Duodenal mucosa (tissue), 2 donors: ENCODE measurements around the gene TBC1D5.
"Not testable (repeated sequence)": the region's sequence is repeated elsewhere in the genome, so short reads cannot be mapped to it uniquely, and the experiment has no call there.

ENCODE experiments used
- H3K27ac ChIP-seq: one replicate; pipeline ENCODE4 v1.7.0; 2013; ENCODE audit warnings: low read depth, low read length
- H3K27me3 ChIP-seq, 2 donors: one replicate each; pipeline ENCODE4 v1.7.0; 2013; ENCODE audit warnings: low read length in 2 of 2, control low read depth in 1 of 2; ENCODE audit not compliant: insufficient read depth in 2 of 2, control insufficient read depth in 1 of 2
- H3K36me3 ChIP-seq, 2 donors: one replicate each; pipeline ENCODE4 v1.7.0; 2013; ENCODE audit warnings: low read length in 2 of 2, control low read depth in 1 of 2; ENCODE audit not compliant: insufficient read depth in 2 of 2, control insufficient read depth in 1 of 2
- H3K4me1 ChIP-seq, 2 donors: one replicate each; pipeline ENCODE4 v1.7.0; 2013; ENCODE audit warnings: low read length in 2 of 2, control low read depth in 1 of 2; ENCODE audit not compliant: insufficient read depth in 2 of 2, control insufficient read depth in 1 of 2
- H3K4me3 ChIP-seq, 2 donors: one replicate each; pipeline ENCODE4 v1.7.0; 2013; ENCODE audit warnings: low read length in 2 of 2, low read depth in 1 of 2
- H3K9ac ChIP-seq, 2 donors: one replicate each; pipeline ENCODE4 v1.7.0; 2013; ENCODE audit warnings: low read length in 2 of 2, low read depth in 1 of 2
- H3K9me3 ChIP-seq, 2 donors: one replicate each; pipeline ENCODE4 v1.7.0; 2013; ENCODE audit warnings: low read length in 2 of 2, control low read depth in 1 of 2; ENCODE audit not compliant: control insufficient read depth in 1 of 2

TBC1D5 gene

DNA sequence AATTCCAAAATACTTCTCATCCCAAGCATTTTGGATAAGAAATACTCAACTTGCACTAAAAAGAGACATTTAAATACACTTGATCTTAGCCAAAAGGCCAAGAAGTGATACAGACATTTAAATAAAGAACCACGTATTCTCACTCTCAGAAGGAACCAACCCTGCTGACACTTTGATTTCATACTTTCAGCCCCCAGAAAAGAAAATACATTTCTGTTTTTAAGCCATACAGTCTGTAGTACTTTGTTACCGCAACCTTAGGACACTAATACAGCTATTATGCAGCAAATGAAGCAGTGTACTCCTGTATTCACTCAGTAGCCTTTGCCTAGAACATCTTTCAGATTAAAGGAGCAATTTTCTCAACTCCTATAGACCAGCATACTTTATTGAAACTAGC lies 86.7 kb downstream of the TBC1D5 start:
- Histone ChIP-seq H3K27ac (no peak overlapping the region), H3K27me3 (no peaks in the 10 kb centered on the region), H3K4me3 (no peak overlapping the region), H3K9ac (no peak overlapping the region), H3K9me3 (no peaks in the 10 kb centered on the region), H3K36me3 (no peaks in the 10 kb centered on the region), H3K4me1 (no peaks in the 10 kb centered on the region)

DNA sequence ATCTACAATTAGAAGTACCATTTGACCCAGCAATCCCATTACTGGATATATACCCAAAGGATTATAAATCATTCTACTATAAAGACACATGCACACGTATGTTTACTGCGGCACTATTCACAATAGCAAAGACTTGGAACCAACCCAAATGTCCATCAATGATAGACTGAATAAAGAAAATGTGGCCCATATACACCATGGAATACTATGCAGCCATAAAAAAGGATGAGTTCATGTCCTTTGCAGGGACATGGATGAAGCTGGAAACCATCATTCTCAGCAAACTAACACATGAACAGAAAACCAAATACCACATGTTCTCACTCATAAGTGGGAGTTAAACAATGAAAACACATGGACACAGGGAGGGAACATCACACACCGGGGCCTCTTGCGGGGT lies 92.7 kb downstream of the TBC1D5 start:
- not testable (repeated sequence) for H3K27me3 ChIP-seq, H3K9me3 ChIP-seq, H3K27ac ChIP-seq, H3K4me1 ChIP-seq, H3K9ac ChIP-seq, H3K36me3 ChIP-seq, H3K4me3 ChIP-seq

DNA sequence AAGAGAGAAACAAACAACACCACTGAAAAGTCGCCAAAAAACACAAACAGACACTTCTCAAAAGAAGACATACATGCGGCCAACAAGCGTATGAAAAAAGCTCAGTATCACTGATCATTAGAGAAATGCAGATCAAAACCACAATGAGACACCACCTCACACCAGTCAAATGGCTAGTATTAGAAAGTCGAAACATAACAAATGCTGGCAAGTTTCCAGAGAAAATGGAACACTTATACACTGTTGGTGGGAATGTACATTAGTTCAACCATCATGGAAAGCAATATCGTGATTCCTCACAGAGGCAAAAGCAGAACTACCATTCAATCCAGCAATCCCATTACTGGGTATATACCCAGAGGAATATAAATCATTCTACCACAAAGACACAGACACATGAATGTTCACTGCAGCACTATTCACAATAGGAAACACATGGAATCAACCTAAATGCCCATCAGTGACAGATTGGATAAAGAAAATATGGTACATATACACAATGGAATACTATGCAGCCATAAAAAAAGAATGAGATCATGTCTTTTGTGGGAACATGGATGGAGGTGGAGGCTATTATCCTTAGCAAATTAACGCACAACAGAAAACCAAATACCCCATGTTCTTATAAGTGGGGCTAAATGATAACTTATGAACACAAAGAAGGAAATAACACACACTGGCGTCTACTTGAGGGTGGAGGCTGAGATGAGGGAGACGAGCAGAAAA lies 93.6 kb downstream of the TBC1D5 start:
- not testable (repeated sequence) for H3K4me3 ChIP-seq, H3K9me3 ChIP-seq, H3K27ac ChIP-seq, H3K27me3 ChIP-seq, H3K9ac ChIP-seq, H3K4me1 ChIP-seq, H3K36me3 ChIP-seq

DNA sequence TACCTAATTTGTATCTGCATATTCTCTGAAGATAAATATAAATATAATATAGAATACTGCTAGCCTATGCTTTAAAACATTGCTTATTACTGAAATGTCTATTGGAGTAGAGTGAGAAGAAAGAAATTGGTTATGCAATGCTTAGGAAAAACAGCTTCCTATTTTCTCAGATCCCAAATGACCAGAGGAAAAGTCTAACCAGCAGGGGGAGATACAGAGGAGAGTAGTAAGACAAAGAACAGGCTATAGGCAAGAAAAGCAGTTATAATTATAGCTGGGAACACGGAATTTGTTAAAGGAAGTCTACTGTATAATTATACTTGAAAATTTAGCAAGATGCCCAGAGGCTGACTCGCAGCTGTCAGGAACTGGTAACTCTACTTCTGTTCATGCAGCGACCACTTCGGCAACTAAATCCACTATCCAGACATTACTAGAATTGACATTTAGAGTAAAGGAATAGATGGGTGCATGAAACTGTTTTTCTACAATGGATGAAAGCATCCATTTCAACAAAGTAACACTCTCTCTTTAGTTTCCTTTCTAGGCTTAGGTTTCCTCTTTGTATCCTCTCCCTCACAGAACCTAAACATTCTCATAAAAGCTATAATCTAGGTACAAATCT lies 97.2 kb downstream of the TBC1D5 start:
- H3K9me3 ChIP-seq: no peaks in the 10 kb centered on the region
- no peak overlapping the region for H3K9ac ChIP-seq
- no peaks in the 10 kb centered on the region for H3K4me1 ChIP-seq
- H3K27me3 ChIP-seq: no peaks in the 10 kb centered on the region
- H3K4me3 ChIP-seq: no peak overlapping the region
- H3K36me3 ChIP-seq: no peaks in the 10 kb centered on the region
- H3K27ac ChIP-seq: no peak overlapping the region

DNA sequence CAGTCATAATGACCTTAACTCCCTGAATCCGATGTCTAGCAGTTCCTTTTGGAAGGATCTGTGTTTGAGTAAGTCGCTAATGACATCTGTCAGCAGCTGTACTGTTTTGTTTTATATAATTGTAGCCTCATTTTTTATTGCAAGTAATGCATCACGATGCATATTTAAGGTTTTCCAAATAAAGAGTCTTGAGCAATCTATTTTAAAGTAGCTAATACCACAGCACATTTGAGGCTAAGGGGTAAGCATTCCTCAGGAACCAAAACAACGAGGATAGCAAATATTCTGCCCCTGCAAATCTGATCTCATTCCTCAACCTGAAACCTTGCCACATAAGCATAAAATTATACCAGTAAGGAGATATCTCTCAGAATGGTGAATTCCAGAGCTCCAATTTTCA lies 98.7 kb downstream of the TBC1D5 start:
- H3K27me3 ChIP-seq: no peaks in the 10 kb centered on the region
- no peaks in the 10 kb centered on the region for H3K9me3 ChIP-seq
- no peak overlapping the region for H3K27ac ChIP-seq
- no peak overlapping the region for H3K9ac ChIP-seq
- H3K4me3 ChIP-seq: no peak overlapping the region
- no peaks in the 10 kb centered on the region for H3K4me1 ChIP-seq
- H3K36me3 ChIP-seq: no peaks in the 10 kb centered on the region

DNA sequence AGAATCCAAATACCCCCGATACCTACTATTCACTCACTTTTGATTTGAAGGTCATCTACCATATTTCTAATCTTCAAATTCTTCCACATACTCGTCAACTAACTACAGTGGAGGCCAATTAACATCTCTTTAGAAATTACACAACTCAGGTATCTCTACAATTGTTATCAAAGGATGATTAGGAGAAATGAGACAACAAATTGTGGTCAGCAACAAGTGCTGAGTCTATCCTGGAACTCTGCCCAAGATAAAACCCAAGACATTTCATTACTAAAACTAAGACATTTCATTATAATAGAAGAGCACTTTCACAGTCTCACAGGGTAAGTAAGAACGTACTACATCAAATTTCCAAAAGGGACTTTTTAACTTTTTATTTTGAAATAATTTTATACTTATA lies 100.0 kb downstream of the TBC1D5 start:
- Histone ChIP-seq H3K4me1 (no peaks in the 10 kb centered on the region), H3K9ac (no peak overlapping the region), H3K27ac (no peak overlapping the region), H3K4me3 (no peak overlapping the region), H3K9me3 (no peaks in the 10 kb centered on the region), H3K27me3 (no peaks in the 10 kb centered on the region), H3K36me3 (no peaks in the 10 kb centered on the region)

DNA sequence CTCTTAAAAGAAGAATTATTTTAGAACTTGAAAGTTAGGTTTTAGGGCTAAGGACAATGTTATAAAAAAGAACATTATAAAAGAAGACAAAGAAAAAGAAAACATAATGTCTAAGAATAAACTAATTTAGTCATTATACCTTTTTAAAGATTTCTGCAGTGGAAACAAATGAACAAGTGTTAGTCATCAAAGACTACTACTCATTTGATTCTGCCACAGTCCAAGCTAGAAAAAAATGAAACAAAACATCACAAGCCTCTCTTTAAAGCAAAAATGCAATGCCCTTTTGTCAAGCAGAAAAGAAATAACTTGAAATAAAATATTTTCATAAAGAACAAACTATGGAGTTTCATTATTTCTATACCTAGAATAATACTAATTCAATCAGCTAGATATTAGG lies 102.0 kb downstream of the TBC1D5 start:
- H3K4me3 ChIP-seq: no peak overlapping the region
- H3K36me3 ChIP-seq: no peaks in the 10 kb centered on the region
- H3K4me1 ChIP-seq: no peaks in the 10 kb centered on the region
- no peaks in the 10 kb centered on the region for H3K9me3 ChIP-seq
- H3K27me3 ChIP-seq: no peaks in the 10 kb centered on the region
- H3K27ac ChIP-seq: no peak overlapping the region
- H3K9ac ChIP-seq: no peak overlapping the region

DNA sequence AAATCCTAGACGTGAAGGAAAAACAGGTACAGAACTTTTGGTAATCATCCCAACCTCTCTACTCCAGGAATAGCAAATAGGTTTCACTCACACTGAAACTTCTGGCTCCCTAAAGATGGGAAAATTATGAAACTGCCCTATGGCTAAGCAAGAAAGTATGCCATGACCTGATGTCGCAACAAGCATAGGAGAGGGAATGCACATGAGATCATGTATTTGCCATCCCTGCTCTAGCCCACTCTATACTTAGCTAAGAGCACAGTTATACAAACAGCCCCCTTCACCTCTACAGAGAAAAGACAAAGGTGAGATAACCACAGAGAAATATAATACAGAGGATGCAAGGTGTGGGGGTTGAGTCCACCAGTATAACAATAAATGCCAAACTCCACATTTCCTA lies 102.7 kb downstream of the TBC1D5 start:
- Histone ChIP-seq H3K4me3 (no peak overlapping the region), H3K27ac (no peak overlapping the region), H3K27me3 (no peaks in the 10 kb centered on the region), H3K9ac (no peak overlapping the region), H3K9me3 (no peaks in the 10 kb centered on the region), H3K4me1 (no peaks in the 10 kb centered on the region), H3K36me3 (no peaks in the 10 kb centered on the region)

DNA sequence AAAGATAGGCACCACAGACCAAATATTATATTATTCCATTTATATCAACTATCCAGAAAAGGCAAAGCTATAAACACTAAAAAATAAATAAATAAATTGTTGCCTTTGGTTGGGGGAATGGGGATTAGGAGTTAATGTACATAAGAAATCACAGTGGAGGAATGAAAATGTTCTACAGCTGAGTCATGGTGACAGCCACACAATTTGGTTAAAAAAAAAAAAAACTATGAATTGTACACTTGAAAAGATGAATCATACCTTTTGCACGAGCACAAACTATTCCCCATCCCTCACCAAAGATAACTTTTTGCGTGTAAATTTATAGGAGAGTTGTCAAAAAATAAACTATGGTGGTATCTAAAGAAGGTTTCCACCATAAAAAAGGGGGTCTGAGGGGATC lies 103.2 kb downstream of the TBC1D5 start:
- Histone ChIP-seq H3K4me3 (no peak overlapping the region), H3K9me3 (no peaks in the 10 kb centered on the region), H3K9ac (no peak overlapping the region), H3K4me1 (no peaks in the 10 kb centered on the region), H3K27me3 (no peaks in the 10 kb centered on the region), H3K27ac (no peak overlapping the region), H3K36me3 (no peaks in the 10 kb centered on the region)

DNA sequence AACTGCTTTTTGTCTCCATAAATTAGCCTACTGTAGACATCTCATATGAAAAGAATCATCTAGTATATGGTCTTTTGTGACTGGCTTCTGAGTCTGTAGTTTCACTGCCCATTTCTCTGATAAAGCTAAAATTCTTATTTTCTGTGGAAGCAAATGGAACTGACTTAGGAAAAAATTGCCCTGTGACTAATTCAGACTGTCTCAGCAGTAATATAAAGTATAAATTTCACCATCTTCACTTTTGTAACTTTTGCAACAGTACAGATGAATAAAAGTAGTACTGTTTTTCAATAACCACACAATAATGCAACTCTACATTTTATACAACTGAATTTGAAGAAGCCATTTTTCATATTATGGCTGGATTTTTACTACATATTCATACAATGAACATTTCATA lies 104.1 kb downstream of the TBC1D5 start:
- H3K36me3 ChIP-seq: no peaks in the 10 kb centered on the region
- H3K4me1 ChIP-seq: no peaks in the 10 kb centered on the region
- no peak overlapping the region for H3K4me3 ChIP-seq
- no peak overlapping the region for H3K27ac ChIP-seq
- H3K9ac ChIP-seq: no peak overlapping the region
- no peaks in the 10 kb centered on the region for H3K27me3 ChIP-seq
- H3K9me3 ChIP-seq: no peaks in the 10 kb centered on the region
